H9 (cell line): Measurements from ENCODE around the gene ILDR1. TPM values are rescaled to one million over a fixed set of nuclear protein-coding genes. Genes with fewer than 3 reads are reported as not detected.

Source experiments
- DNase-seq: peaks from one replicate; pipeline ENCODE4 v3.0.0-alpha.2; 2017
- H2AFZ ChIP-seq: one replicate; pipeline ENCODE4 v1.6.1; 2013; ENCODE audit warnings: mild to moderate bottlenecking, low read length, control low read depth, moderate library complexity
- H2AK5ac ChIP-seq: 2 replicates; pipeline ENCODE4 v1.6.1; 2013; ENCODE audit warnings: low read length, control low read depth, mixed read lengths; ENCODE audit not compliant: insufficient read length
- H2BK120ac ChIP-seq: one replicate; pipeline ENCODE4 v1.6.1; 2013; ENCODE audit warnings: low read depth, mild to moderate bottlenecking, low read length, control low read depth, inconsistent platforms; ENCODE audit not compliant: poor library complexity, severe bottlenecking
- H2BK12ac ChIP-seq: 2 replicates; pipeline ENCODE4 v1.6.1; 2013; ENCODE audit warnings: low read length, control low read depth, mixed read lengths, low read depth; ENCODE audit not compliant: insufficient read length
- H2BK15ac ChIP-seq: 2 replicates; pipeline ENCODE4 v1.6.1; 2013; ENCODE audit warnings: low read depth, low read length, control low read depth
- H2BK20ac ChIP-seq: one replicate; pipeline ENCODE4 v1.6.1; 2013; ENCODE audit warnings: low read depth, mild to moderate bottlenecking, low read length, control low read depth, inconsistent platforms; ENCODE audit not compliant: poor library complexity, severe bottlenecking
- H2BK5ac ChIP-seq: 2 replicates; pipeline ENCODE4 v1.6.1; 2013; ENCODE audit warnings: low read length, control low read depth, mixed read lengths; ENCODE audit not compliant: insufficient read length
- H3K14ac ChIP-seq: 2 replicates; pipeline ENCODE4 v1.6.1; 2013; ENCODE audit warnings: low read length, control low read depth; ENCODE audit not compliant: insufficient read depth
- H3K18ac ChIP-seq: 2 replicates; pipeline ENCODE4 v1.6.1; 2013; ENCODE audit warnings: low read depth, mild to moderate bottlenecking, mixed read lengths, low read length, control low read depth; ENCODE audit not compliant: insufficient read length
- H3K23ac ChIP-seq: 2 replicates; pipeline ENCODE4 v1.6.1; 2013; ENCODE audit warnings: low read length, control low read depth, mixed read lengths, low read depth; ENCODE audit not compliant: insufficient read length
- H3K23me2 ChIP-seq: 2 replicates; pipeline ENCODE4 v1.6.1; 2013; ENCODE audit warnings: low read depth, mild to moderate bottlenecking, mixed read lengths, low read length, control low read depth; ENCODE audit not compliant: insufficient read length, poor library complexity, severe bottlenecking
- H3K27ac ChIP-seq: 2 replicates; pipeline ENCODE4 v1.5.1; 2013; ENCODE audit warnings: low read length, control low read depth, mixed read lengths, low read depth; ENCODE audit not compliant: insufficient read length
- H3K27me3 ChIP-seq: 2 replicates; pipeline ENCODE4 v1.6.1; 2013; ENCODE audit warnings: low read length, control low read depth, inconsistent platforms; ENCODE audit not compliant: insufficient read depth
- H3K4ac ChIP-seq: 2 replicates; pipeline ENCODE4 v1.6.1; 2013; ENCODE audit warnings: low read depth, mild to moderate bottlenecking, control low read depth, inconsistent platforms, low read length, moderate library complexity
- H3K4me1 ChIP-seq: 2 replicates; pipeline ENCODE4 v1.6.1; 2013; ENCODE audit warnings: low read length, control low read depth, inconsistent platforms; ENCODE audit not compliant: insufficient read depth
- H3K4me2 ChIP-seq: 2 replicates; pipeline ENCODE4 v1.6.1; 2013; ENCODE audit warnings: low read length, control low read depth, mixed read lengths; ENCODE audit not compliant: insufficient read length, insufficient read depth
- H3K56ac ChIP-seq: 2 replicates; pipeline ENCODE4 v1.6.1; 2013; ENCODE audit warnings: low read depth, mild to moderate bottlenecking, mixed read lengths, low read length, control low read depth; ENCODE audit not compliant: insufficient read length
- H3K79me1 ChIP-seq: 2 replicates; pipeline ENCODE4 v1.6.1; 2013; ENCODE audit warnings: low read depth, mild to moderate bottlenecking, moderate library complexity, low read length, control low read depth, inconsistent platforms; ENCODE audit not compliant: insufficient read depth, poor library complexity, severe bottlenecking
- H3K79me2 ChIP-seq: 2 replicates; pipeline ENCODE4 v1.6.1; 2013; ENCODE audit warnings: low read length, control low read depth, inconsistent platforms; ENCODE audit not compliant: insufficient read depth
- H3K9ac ChIP-seq: 2 replicates; pipeline ENCODE4 v1.6.1; 2013; ENCODE audit warnings: low read length, control low read depth, mixed read lengths; ENCODE audit not compliant: insufficient read length; ENCODE audit errors: extremely low read depth
- H3K9me3 ChIP-seq: one replicate; pipeline ENCODE4 v1.6.1; 2013; ENCODE audit warnings: low read depth, low read length, inconsistent platforms; ENCODE audit not compliant: control insufficient read depth
- H3T11ph ChIP-seq: one replicate; pipeline ENCODE4 v1.6.1; 2013; ENCODE audit warnings: mild to moderate bottlenecking, low read length, control low read depth, inconsistent platforms
- H4K20me1 ChIP-seq: one replicate; pipeline ENCODE4 v1.6.1; 2013; ENCODE audit not compliant: control insufficient read depth, insufficient read length, insufficient read depth
- H4K5ac ChIP-seq: 2 replicates; pipeline ENCODE4 v1.6.1; 2013; ENCODE audit warnings: low read depth, mild to moderate bottlenecking, mixed read lengths, low read length, control low read depth; ENCODE audit not compliant: insufficient read length
- H4K8ac ChIP-seq: replicated peaks from 2 replicates; pipeline ENCODE4 v1.6.1; 2013; ENCODE audit warnings: low read length, control low read depth, mixed read lengths, low read depth; ENCODE audit not compliant: insufficient read length
- H4K91ac ChIP-seq: 2 replicates; pipeline ENCODE4 v1.6.1; 2013; ENCODE audit warnings: low read depth, mild to moderate bottlenecking, moderate library complexity, mixed read lengths, low read length, control low read depth; ENCODE audit not compliant: insufficient read length
- H3K27ac Mint-ChIP-seq, 3 experiments: 2 replicates in 2 of 3; 3 replicates in 1 of 3; pipeline ENCODE4 v1.8.0; 2020 to 2021; ENCODE audit warnings: mixed read lengths in 3 of 3, mild to moderate bottlenecking in 1 of 3, moderate library complexity in 1 of 3
- H3K27me3 Mint-ChIP-seq: 2 replicates; pipeline ENCODE4 v1.8.0; 2021; ENCODE audit warnings: low read depth, mild to moderate bottlenecking, moderate library complexity, mixed read lengths
- H3K36me3 Mint-ChIP-seq, 3 experiments: 2 replicates in 2 of 3; 3 replicates in 1 of 3; pipeline ENCODE4 v1.8.0; 2020 to 2021; ENCODE audit warnings: low read depth in 3 of 3, mixed read lengths in 3 of 3; ENCODE audit not compliant: insufficient read depth in 1 of 3
- H3K4me1 Mint-ChIP-seq, 2 experiments: 2 replicates each; pipeline ENCODE4 v1.8.0; 2020; ENCODE audit warnings: mixed read lengths in 2 of 2
- H3K4me3 Mint-ChIP-seq, 2 experiments: 2 replicates in 1 of 2; 3 replicates in 1 of 2; pipeline ENCODE4 v1.8.0; 2020 to 2021; ENCODE audit warnings: mild to moderate bottlenecking in 2 of 2, mixed read lengths in 2 of 2, moderate library complexity in 1 of 2
- H3K9me3 Mint-ChIP-seq, 2 experiments: 2 replicates in 1 of 2; 3 replicates in 1 of 2; pipeline ENCODE4 v1.8.0; 2020; ENCODE audit warnings: mild to moderate bottlenecking in 2 of 2, mixed read lengths in 2 of 2, moderate library complexity in 1 of 2
- WGBS: extraction: QIAGEN DNeasy Blood & Tissue Kit; methylation state at CpG from one replicate; pipeline ENCODE4 v1.1.7; 2013; ENCODE audit warnings: missing lambda C conversion rate, low lambda C conversion rate, mixed read lengths; ENCODE audit not compliant: insufficient read length; ENCODE audit errors: extremely low coverage; 5-methylcytosine and 5-hydroxymethylcytosine counted together
- total RNA-seq: library from RNA; stranded (reverse); gene quantifications from 2 replicates; pipeline ENCODE4 v1.2.1, GENCODE V29; 2021
- TF ChIP-seq, protein P1 (sequence below): fragments of 200-600 bp; sonication (generic); conservative IDR thresholded peaks from 3 replicates; pipeline ENCODE4 v1.8.0; 2021; ENCODE audit warnings: antibody characterized with exemption, mild to moderate bottlenecking

Gene ILDR1
- total RNA-seq, 1 experiment from 2014 or later: 0.68 TPM

- Histone ChIP-seq H2BK20ac (no peak overlapping the region), H3K9ac (no peak overlapping the region), H3K23me2 (no peaks in the 10 kb centered on the region), H2AFZ (no peak overlapping the region), H3K23ac (no peak overlapping the region), H3K79me1 (no peaks in the 10 kb centered on the region), H3K27ac (no peak overlapping the region), H4K91ac (no peak overlapping the region), H3K4me1 (no peaks in the 10 kb centered on the region), H3K4ac (no peak overlapping the region), H3K27me3 (no peaks in the 10 kb centered on the region), H3K18ac (no peak overlapping the region), H4K8ac (no peak overlapping the region), H3K9me3 (no peaks in the 10 kb centered on the region), H3K14ac (no peak overlapping the region), H3K79me2 (no peaks in the 10 kb centered on the region), H3K4me2 (no peak overlapping the region), H2BK5ac (no peak overlapping the region), H2BK12ac (no peak overlapping the region), H4K5ac (no peak overlapping the region), H4K20me1 (no peaks in the 10 kb centered on the region), H2BK15ac (no peak overlapping the region), H2AK5ac (no peak overlapping the region), H2BK120ac (no peak overlapping the region), H3T11ph (no peak overlapping the region), H3K56ac (no peak overlapping the region)
- Mint-ChIP-seq H3K4me3 (no peak overlapping the region), H3K4me1 (peaks cover 9 to 12% of the 10 kb centered on the region in 2 experiments), H3K36me3 (peaks cover 0 to 20% (median 10%) of the 10 kb centered on the region in 3 experiments; a peak in 4 of 7 replicates), H3K9me3 (peaks cover 0 to 12% of the 10 kb centered on the region in 2 experiments; a peak in 3 of 5 replicates), H3K27ac (no peak overlapping the region), H3K27me3 (no peaks in the 10 kb centered on the region)
- DNase-seq: no peak
- TF ChIP-seq, protein P1, sequence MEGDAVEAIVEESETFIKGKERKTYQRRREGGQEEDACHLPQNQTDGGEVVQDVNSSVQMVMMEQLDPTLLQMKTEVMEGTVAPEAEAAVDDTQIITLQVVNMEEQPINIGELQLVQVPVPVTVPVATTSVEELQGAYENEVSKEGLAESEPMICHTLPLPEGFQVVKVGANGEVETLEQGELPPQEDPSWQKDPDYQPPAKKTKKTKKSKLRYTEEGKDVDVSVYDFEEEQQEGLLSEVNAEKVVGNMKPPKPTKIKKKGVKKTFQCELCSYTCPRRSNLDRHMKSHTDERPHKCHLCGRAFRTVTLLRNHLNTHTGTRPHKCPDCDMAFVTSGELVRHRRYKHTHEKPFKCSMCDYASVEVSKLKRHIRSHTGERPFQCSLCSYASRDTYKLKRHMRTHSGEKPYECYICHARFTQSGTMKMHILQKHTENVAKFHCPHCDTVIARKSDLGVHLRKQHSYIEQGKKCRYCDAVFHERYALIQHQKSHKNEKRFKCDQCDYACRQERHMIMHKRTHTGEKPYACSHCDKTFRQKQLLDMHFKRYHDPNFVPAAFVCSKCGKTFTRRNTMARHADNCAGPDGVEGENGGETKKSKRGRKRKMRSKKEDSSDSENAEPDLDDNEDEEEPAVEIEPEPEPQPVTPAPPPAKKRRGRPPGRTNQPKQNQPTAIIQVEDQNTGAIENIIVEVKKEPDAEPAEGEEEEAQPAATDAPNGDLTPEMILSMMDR: no peak
- no CpG with 5 or more reads among the region's 1 CpG for WGBS
Observed at GRCh38 chr3:121951291-121951919, 70.6 kb downstream of the ILDR1 start.
